Muscle of arm (tissue), 12 donors: ENCODE results near the gene SSH3. TPM values are rescaled to one million over a fixed set of nuclear protein-coding genes. Genes with fewer than 3 reads are reported as not detected.

ENCODE experiments used
- polyA plus RNA-seq, 12 donors: library from polyadenylated mRNA; unstranded; fragments of 120-200 nt; gene quantifications; one replicate each; pipeline ENCODE4 v1.2.1, GENCODE V29; 2013; ENCODE audit not compliant: insufficient read length in 12 of 12

The SSH3 gene
- polyA plus RNA-seq, 12 donors, result 11.8 to 24.5 (median 15.3) TPM; not detected in 1

Other genes starting within 250 kb of the SSH3 start
- 10 to 100 TPM in 9 of 12 donors, 1 to 10 TPM in 2, not detected in 1; 7.4 to 20.7 (median 11.6) TPM for gene RHOD, start 246.7 kb upstream of the SSH3 start, polyA plus RNA-seq
- gene KDM2A, start 184.3 kb upstream of the SSH3 start, polyA plus RNA-seq, result 100 to 1,000 TPM in 1 of 12 donors, 10 to 100 TPM in 11; 51.7 to 115 (median 57.1) TPM
- gene GRK2, start 37.1 kb upstream of the SSH3 start, polyA plus RNA-seq, result 10 to 100 TPM in 11 of 12 donors, not detected in 1; 40.2 to 56.4 (median 48.0) TPM
- 10 to 100 TPM in 11 of 12 donors, not detected in 1; 18.8 to 47.7 (median 24.5) TPM for gene ANKRD13D, start 14.2 kb upstream of the SSH3 start, polyA plus RNA-seq
- 10 to 100 TPM in 11 of 12 donors, not detected in 1; 19.0 to 36.9 (median 25.9) TPM for gene POLD4, start 50.0 kb downstream of the SSH3 start, polyA plus RNA-seq
- gene CLCF1, start 70.1 kb downstream of the SSH3 start, polyA plus RNA-seq, result 1 to 10 TPM in 11 of 12 donors, not detected in 1; 2.2 to 8.6 (median 3.2) TPM
- 10 to 100 TPM in 3 of 12 donors, 1 to 10 TPM in 8, not detected in 1; 6.6 to 34.1 (median 8.0) TPM for gene RAD9A, start 88.5 kb downstream of the SSH3 start, polyA plus RNA-seq
- 100 to 1,000 TPM in 8 of 12 donors, 10 to 100 TPM in 3, not detected in 1; 92.1 to 180 (median 109) TPM for gene PPP1CA, start 98.3 kb downstream of the SSH3 start, polyA plus RNA-seq
- 1 to 10 TPM in 11 of 12 donors, not detected in 1; 2.1 to 9.2 (median 4.4) TPM for gene TBC1D10C, start 100.6 kb downstream of the SSH3 start, polyA plus RNA-seq
- 10 to 100 TPM in 11 of 12 donors, not detected in 1; 23.9 to 76.7 (median 53.6) TPM for gene CARNS1, start 112.1 kb downstream of the SSH3 start, polyA plus RNA-seq
- gene RPS6KB2, start 125.0 kb downstream of the SSH3 start, polyA plus RNA-seq, result 10 to 100 TPM in 11 of 12 donors, not detected in 1; 29.4 to 60.0 (median 32.1) TPM
- gene PTPRCAP, start 134.2 kb downstream of the SSH3 start, polyA plus RNA-seq, result 1 to 10 TPM in 4 of 12 donors, under 1 TPM in 6, not detected in 2; 0.50 to 7.2 (median 0.84) TPM
- 10 to 100 TPM in 11 of 12 donors, not detected in 1; 20.0 to 56.3 (median 24.2) TPM for gene CORO1B, start 139.9 kb downstream of the SSH3 start, polyA plus RNA-seq
- gene GPR152, start 149.2 kb downstream of the SSH3 start, polyA plus RNA-seq, result not detected
- gene CABP4, start 151.8 kb downstream of the SSH3 start, polyA plus RNA-seq, result 1 to 10 TPM in 5 of 12 donors, under 1 TPM in 5, not detected in 2; 0.41 to 1.7 (median 1.0) TPM
- 10 to 100 TPM in 11 of 12 donors, not detected in 1; 35.2 to 73.5 (median 46.2) TPM for gene TMEM134, start 165.7 kb downstream of the SSH3 start, polyA plus RNA-seq
- 10 to 100 TPM in 11 of 12 donors, not detected in 1; 33.7 to 50.2 (median 41.7) TPM for gene AIP, start 179.5 kb downstream of the SSH3 start, polyA plus RNA-seq
- 10 to 100 TPM in 2 of 12 donors, 1 to 10 TPM in 9, not detected in 1; 4.7 to 52.6 (median 6.4) TPM for gene PITPNM1, start 201.8 kb downstream of the SSH3 start, polyA plus RNA-seq
- 10 to 100 TPM in 11 of 12 donors, not detected in 1; 12.7 to 27.8 (median 16.3) TPM for gene CDK2AP2, start 204.6 kb downstream of the SSH3 start, polyA plus RNA-seq
- not detected for gene CABP2, start 219.9 kb downstream of the SSH3 start, polyA plus RNA-seq